ENCODE data around the gene SMIM41. TPM values are rescaled to one million over a fixed set of nuclear protein-coding genes. Genes with fewer than 3 reads are reported as not detected.

The SMIM41 gene
- total and polyA plus RNA-seq, 4 donors, result 0.03 to 0.50 (median 0.24) TPM; not detected in 1

DNA sequence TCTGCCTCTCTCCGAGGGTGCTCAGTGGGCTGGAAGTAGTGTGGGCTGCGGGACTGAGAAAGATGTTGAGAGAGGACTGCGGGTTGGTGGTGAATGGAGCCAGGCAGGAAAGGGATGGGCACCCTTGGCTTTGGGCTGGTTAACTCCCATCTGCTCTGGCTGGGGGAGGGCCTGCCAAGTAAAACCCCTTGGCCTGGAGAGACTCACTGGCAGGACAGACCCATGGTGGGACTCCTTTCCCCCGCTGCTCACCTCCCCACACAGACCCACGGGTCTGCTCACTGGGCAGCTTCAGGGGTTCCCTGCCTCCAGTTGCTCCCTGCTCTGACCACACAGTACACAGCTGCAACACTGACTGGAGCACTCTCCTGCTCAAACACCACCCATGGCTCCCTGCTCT, 58.2 kb downstream of the SMIM41 start:
- WGBS, result 89% methylated on average over 5 of the region's 5 CpGs
- Histone ChIP-seq H3K9ac (ENCODE audit: low read depth in 1 of 2, low read length in 2 of 2) (no peak overlapping the region), H3K4me3 (ENCODE audit: low read depth in 1 of 3, low read length in 3 of 3) (no peak overlapping the region), H3K4me1 (ENCODE audit: control insufficient read depth in 4 of 4, insufficient read depth in 4 of 4, low read length in 3 of 4) (peaks cover 0 to 2% (median 0%) of the 10 kb centered on the region in 4 donors), H3K9me3 (ENCODE audit: control insufficient read depth in 4 of 4, low read length in 3 of 4) (no peaks in the 10 kb centered on the region), H3K27ac (ENCODE audit: low read depth in 1 of 2, low read length in 2 of 2) (no peak overlapping the region), H3K36me3 (ENCODE audit: control insufficient read depth in 4 of 4, insufficient read depth in 3 of 4, low read depth in 1 of 4, low read length in 3 of 4) (no peaks in the 10 kb centered on the region), H3K27me3 (ENCODE audit: control insufficient read depth in 4 of 4, insufficient read depth in 4 of 4, low read length in 3 of 4) (no peaks in the 10 kb centered on the region)
- TF ChIP-seq, protein P1, sequence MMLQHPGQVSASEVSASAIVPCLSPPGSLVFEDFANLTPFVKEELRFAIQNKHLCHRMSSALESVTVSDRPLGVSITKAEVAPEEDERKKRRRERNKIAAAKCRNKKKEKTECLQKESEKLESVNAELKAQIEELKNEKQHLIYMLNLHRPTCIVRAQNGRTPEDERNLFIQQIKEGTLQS (IDR thresholded peaks at IDR 0.05), result no peak
- no peak for TF ChIP-seq FOXA1 (IDR thresholded peaks at IDR 0.05)
- TF ChIP-seq YY1 (IDR thresholded peaks at IDR 0.05), result no peak
- no peak for TF ChIP-seq RAD21 (IDR thresholded peaks at IDR 0.05)
- TF ChIP-seq HNF4A (conservative IDR thresholded peaks at IDR 0.05), result no peak
- no peak for TF ChIP-seq EGR1 (IDR thresholded peaks at IDR 0.05; ENCODE audit: low read depth in 2 of 2)
- TF ChIP-seq, protein P2, sequence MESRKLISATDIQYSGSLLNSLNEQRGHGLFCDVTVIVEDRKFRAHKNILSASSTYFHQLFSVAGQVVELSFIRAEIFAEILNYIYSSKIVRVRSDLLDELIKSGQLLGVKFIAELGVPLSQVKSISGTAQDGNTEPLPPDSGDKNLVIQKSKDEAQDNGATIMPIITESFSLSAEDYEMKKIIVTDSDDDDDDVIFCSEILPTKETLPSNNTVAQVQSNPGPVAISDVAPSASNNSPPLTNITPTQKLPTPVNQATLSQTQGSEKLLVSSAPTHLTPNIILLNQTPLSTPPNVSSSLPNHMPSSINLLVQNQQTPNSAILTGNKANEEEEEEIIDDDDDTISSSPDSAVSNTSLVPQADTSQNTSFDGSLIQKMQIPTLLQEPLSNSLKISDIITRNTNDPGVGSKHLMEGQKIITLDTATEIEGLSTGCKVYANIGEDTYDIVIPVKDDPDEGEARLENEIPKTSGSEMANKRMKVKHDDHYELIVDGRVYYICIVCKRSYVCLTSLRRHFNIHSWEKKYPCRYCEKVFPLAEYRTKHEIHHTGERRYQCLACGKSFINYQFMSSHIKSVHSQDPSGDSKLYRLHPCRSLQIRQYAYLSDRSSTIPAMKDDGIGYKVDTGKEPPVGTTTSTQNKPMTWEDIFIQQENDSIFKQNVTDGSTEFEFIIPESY (IDR thresholded peaks at IDR 0.05), result no peak
- no peak for TF ChIP-seq JUND (IDR thresholded peaks at IDR 0.05)
- TF ChIP-seq HNF4G (IDR thresholded peaks at IDR 0.05), result no peak
- no peak for TF ChIP-seq NR2F2 (IDR thresholded peaks at IDR 0.05)
- no peak for TF ChIP-seq GABPA (IDR thresholded peaks at IDR 0.05 in 1 of 2, conservative IDR thresholded peaks at IDR 0.05 in 1 of 2)
- TF ChIP-seq, protein P3, sequence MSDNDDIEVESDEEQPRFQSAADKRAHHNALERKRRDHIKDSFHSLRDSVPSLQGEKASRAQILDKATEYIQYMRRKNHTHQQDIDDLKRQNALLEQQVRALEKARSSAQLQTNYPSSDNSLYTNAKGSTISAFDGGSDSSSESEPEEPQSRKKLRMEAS (IDR thresholded peaks at IDR 0.05), result no peak
- TF ChIP-seq, protein P4, sequence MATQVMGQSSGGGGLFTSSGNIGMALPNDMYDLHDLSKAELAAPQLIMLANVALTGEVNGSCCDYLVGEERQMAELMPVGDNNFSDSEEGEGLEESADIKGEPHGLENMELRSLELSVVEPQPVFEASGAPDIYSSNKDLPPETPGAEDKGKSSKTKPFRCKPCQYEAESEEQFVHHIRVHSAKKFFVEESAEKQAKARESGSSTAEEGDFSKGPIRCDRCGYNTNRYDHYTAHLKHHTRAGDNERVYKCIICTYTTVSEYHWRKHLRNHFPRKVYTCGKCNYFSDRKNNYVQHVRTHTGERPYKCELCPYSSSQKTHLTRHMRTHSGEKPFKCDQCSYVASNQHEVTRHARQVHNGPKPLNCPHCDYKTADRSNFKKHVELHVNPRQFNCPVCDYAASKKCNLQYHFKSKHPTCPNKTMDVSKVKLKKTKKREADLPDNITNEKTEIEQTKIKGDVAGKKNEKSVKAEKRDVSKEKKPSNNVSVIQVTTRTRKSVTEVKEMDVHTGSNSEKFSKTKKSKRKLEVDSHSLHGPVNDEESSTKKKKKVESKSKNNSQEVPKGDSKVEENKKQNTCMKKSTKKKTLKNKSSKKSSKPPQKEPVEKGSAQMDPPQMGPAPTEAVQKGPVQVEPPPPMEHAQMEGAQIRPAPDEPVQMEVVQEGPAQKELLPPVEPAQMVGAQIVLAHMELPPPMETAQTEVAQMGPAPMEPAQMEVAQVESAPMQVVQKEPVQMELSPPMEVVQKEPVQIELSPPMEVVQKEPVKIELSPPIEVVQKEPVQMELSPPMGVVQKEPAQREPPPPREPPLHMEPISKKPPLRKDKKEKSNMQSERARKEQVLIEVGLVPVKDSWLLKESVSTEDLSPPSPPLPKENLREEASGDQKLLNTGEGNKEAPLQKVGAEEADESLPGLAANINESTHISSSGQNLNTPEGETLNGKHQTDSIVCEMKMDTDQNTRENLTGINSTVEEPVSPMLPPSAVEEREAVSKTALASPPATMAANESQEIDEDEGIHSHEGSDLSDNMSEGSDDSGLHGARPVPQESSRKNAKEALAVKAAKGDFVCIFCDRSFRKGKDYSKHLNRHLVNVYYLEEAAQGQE (IDR thresholded peaks at IDR 0.05), result no peak
- no peak for TF ChIP-seq TAF1 (conservative IDR thresholded peaks at IDR 0.05)
- TF ChIP-seq, protein P5, sequence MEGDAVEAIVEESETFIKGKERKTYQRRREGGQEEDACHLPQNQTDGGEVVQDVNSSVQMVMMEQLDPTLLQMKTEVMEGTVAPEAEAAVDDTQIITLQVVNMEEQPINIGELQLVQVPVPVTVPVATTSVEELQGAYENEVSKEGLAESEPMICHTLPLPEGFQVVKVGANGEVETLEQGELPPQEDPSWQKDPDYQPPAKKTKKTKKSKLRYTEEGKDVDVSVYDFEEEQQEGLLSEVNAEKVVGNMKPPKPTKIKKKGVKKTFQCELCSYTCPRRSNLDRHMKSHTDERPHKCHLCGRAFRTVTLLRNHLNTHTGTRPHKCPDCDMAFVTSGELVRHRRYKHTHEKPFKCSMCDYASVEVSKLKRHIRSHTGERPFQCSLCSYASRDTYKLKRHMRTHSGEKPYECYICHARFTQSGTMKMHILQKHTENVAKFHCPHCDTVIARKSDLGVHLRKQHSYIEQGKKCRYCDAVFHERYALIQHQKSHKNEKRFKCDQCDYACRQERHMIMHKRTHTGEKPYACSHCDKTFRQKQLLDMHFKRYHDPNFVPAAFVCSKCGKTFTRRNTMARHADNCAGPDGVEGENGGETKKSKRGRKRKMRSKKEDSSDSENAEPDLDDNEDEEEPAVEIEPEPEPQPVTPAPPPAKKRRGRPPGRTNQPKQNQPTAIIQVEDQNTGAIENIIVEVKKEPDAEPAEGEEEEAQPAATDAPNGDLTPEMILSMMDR (IDR thresholded peaks at IDR 0.05; ENCODE audit: low read depth, low read length, missing input control), result no peak
- TF ChIP-seq FOXA2 (IDR thresholded peaks at IDR 0.05), result no peak
- no peak for DNase-seq (ENCODE audit: low spot score)

DNA sequence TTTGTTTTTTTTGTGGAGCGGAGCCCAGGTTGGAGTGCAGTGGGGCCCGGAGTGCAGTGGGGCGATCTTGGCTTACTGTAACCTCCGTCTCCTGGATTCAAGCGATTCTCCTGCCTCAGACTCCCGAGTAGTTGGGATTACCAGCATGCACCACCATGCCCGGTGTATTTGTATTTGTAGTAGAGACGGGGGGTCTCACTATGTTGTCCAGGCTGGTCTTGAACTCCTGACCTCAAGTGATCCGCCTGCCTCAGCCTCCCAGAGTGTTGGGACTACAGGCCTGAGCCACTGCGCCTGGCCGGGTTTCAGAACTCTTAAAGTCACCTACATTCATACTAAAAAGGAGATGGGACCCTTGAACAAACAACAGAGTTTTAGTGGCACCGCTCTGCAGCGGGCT, 59.6 kb downstream of the SMIM41 start:
- 81% methylated on average over 13 of the region's 13 CpGs for WGBS
- no peaks in the 10 kb centered on the region for H3K4me1 ChIP-seq (ENCODE audit: control insufficient read depth in 4 of 4, insufficient read depth in 4 of 4, low read length in 3 of 4)
- no peaks in the 10 kb centered on the region for H3K27me3 ChIP-seq (ENCODE audit: control insufficient read depth in 4 of 4, insufficient read depth in 4 of 4, low read length in 3 of 4)
- no peak for DNase-seq (ENCODE audit: low spot score)
- H3K27ac ChIP-seq (ENCODE audit: low read depth in 1 of 2, low read length in 2 of 2), result no peak overlapping the region
- H3K36me3 ChIP-seq (ENCODE audit: control insufficient read depth in 4 of 4, insufficient read depth in 3 of 4, low read depth in 1 of 4, low read length in 3 of 4), result no peaks in the 10 kb centered on the region
- no peak overlapping the region for H3K9ac ChIP-seq (ENCODE audit: low read depth in 1 of 2, low read length in 2 of 2)
- no peaks in the 10 kb centered on the region for H3K9me3 ChIP-seq (ENCODE audit: control insufficient read depth in 4 of 4, low read length in 3 of 4)
- TF ChIP-seq HNF4G (IDR thresholded peaks at IDR 0.05) (no peak), YY1 (IDR thresholded peaks at IDR 0.05) (no peak)
- H3K4me3 ChIP-seq (ENCODE audit: low read depth in 1 of 3, low read length in 3 of 3), result no peak overlapping the region
